H1 (cell line): ENCODE measurements around the gene ANXA8L1. TPM values are rescaled to one million over a fixed set of nuclear protein-coding genes. Genes with fewer than 3 reads are reported as not detected.
"Not testable (repeated sequence)": the region's sequence is repeated elsewhere in the genome, so short reads cannot be mapped to it uniquely, and the experiment has no call there.

Experiments
- CTCF ChIA-PET: fragments of 300-600 bp; sonication (Branson Sonifier 250); formaldehyde crosslinking; loops from one replicate; lab custom pipeline; 2021; ENCODE audit not compliant: partially characterized antibody; lab: Charles Lee
- POLR2A ChIA-PET: fragments of 300-600 bp; sonication (Branson Sonifier 250); formaldehyde crosslinking; loops from one replicate; lab custom pipeline; 2021; ENCODE audit warnings: inconsistent platforms; ENCODE audit not compliant: partially characterized antibody; lab: Charles Lee
- DNase-seq, 2 experiments: peaks; one replicate each; pipeline versions ENCODE4 v3.0.0 to v3.0.0-alpha.2; 2010 to 2022; ENCODE audit warnings: low spot score in 2 of 2, low read depth in 1 of 2, mixed read lengths in 1 of 2
- FAIRE-seq: peaks from 2 replicates; lab custom pipeline; 2011; peaks lifted over from hg19 to GRCh38; lab: Jason Lieb, UNC
- H2AFZ ChIP-seq: 2 replicates; pipeline ENCODE4 v1.8.1; 2012; ENCODE audit warnings: low read length, inconsistent platforms
- H2AK5ac ChIP-seq: 2 replicates; pipeline ENCODE4 v1.6.1; 2013; ENCODE audit warnings: low read depth, low read length
- H2BK120ac ChIP-seq: replicated peaks from 2 replicates; pipeline ENCODE3; 2013; ENCODE audit warnings: low read depth, low read length, inconsistent platforms
- H2BK12ac ChIP-seq: 2 replicates; pipeline ENCODE4 v1.6.1; 2013; ENCODE audit warnings: low read depth, low read length
- H2BK15ac ChIP-seq: 2 replicates; pipeline ENCODE4 v1.6.1; 2013; ENCODE audit warnings: low read length
- H2BK20ac ChIP-seq: 2 replicates; pipeline ENCODE4 v1.6.1; 2013; ENCODE audit warnings: low read length
- H2BK5ac ChIP-seq: 2 replicates; pipeline ENCODE4 v1.6.1; 2013; ENCODE audit warnings: low read depth, low read length
- H3K14ac ChIP-seq: 2 replicates; pipeline ENCODE4 v1.6.1; 2013; ENCODE audit warnings: inconsistent platforms; ENCODE audit not compliant: insufficient read length
- H3K18ac ChIP-seq: 2 replicates; pipeline ENCODE4 v1.6.1; 2013; ENCODE audit warnings: low read length; ENCODE audit errors: extremely low read depth
- H3K23ac ChIP-seq: 2 replicates; pipeline ENCODE4 v1.6.1; 2013; ENCODE audit warnings: inconsistent platforms; ENCODE audit not compliant: insufficient read length
- H3K23me2 ChIP-seq: 2 replicates; pipeline ENCODE4 v1.6.1; 2013; ENCODE audit warnings: low read depth, low read length
- H3K27ac ChIP-seq: 2 replicates; pipeline ENCODE4 v1.6.1; 2011; ENCODE audit warnings: low read depth, low read length, inconsistent platforms
- H3K27me3 ChIP-seq, 4 experiments: replicated peaks in 1 of 4; 1 replicate in 1 of 4; 2 replicates in 3 of 4; pipeline versions ENCODE4 v1.6.1 to v1.8.1; 2011 to 2013; ENCODE audit warnings: low read length in 3 of 4, mild to moderate bottlenecking in 3 of 4, inconsistent platforms in 2 of 4, mixed read lengths in 2 of 4, moderate library complexity in 1 of 4; ENCODE audit not compliant: control insufficient read depth in 3 of 4, insufficient read depth in 3 of 4; ENCODE audit errors: extremely low read depth in 1 of 4
- H3K36me3 ChIP-seq, 4 experiments: 2 replicates each; pipeline versions ENCODE4 v1.6.1 to v1.8.1; 2011 to 2013; ENCODE audit warnings: mild to moderate bottlenecking in 4 of 4, low read length in 3 of 4, moderate library complexity in 2 of 4, control low read depth in 1 of 4, inconsistent platforms in 1 of 4; ENCODE audit not compliant: insufficient read depth in 4 of 4, control insufficient read depth in 2 of 4
- H3K4ac ChIP-seq: replicated peaks from 2 replicates; pipeline ENCODE3; 2013; ENCODE audit warnings: low read length, low read depth, mixed read lengths, inconsistent platforms; ENCODE audit not compliant: insufficient read length
- H3K4me1 ChIP-seq, 4 experiments: replicated peaks in 1 of 4; 1 replicate in 1 of 4; 2 replicates in 3 of 4; pipeline versions ENCODE4 v1.6.1 to v1.8.1; 2011 to 2013; ENCODE audit warnings: low read length in 3 of 4, inconsistent platforms in 2 of 4, mixed read lengths in 1 of 4; ENCODE audit not compliant: insufficient read depth in 4 of 4, control insufficient read depth in 3 of 4
- H3K4me2 ChIP-seq, 2 experiments: 2 replicates each; pipeline versions ENCODE4 v1.6.1 to v1.8.1; 2011 to 2013; ENCODE audit warnings: low read depth in 2 of 2, low read length in 2 of 2, control low read depth in 1 of 2, inconsistent platforms in 1 of 2, mild to moderate bottlenecking in 1 of 2; ENCODE audit not compliant: insufficient read depth in 1 of 2
- H3K4me3 ChIP-seq, 4 experiments: fragments of 200-600, 300-600 bp in 1 of 4; sonication (generic), shearing (Covaris generic), sonication (Bioruptor Twin) in 1 of 4; 2 replicates each; pipeline versions ENCODE4 v1.5.1 to v1.8.1; 2011 to 2016; ENCODE audit warnings: low read length in 4 of 4, low read depth in 3 of 4, control low read depth in 2 of 4, inconsistent platforms in 2 of 4, mild to moderate bottlenecking in 2 of 4, mixed read lengths in 1 of 4, moderate library complexity in 1 of 4; ENCODE audit not compliant: insufficient read depth in 2 of 4; ENCODE audit errors: extremely low read depth in 1 of 4
- H3K56ac ChIP-seq: replicated peaks from 2 replicates; pipeline ENCODE3; 2013; ENCODE audit warnings: low read depth, mild to moderate bottlenecking, mixed read lengths, low read length, inconsistent platforms; ENCODE audit not compliant: insufficient read length
- H3K79me1 ChIP-seq: 2 replicates; pipeline ENCODE4 v1.6.1; 2013; ENCODE audit warnings: low read depth, low read length, control low read depth
- H3K79me2 ChIP-seq, 2 experiments: 2 replicates each; pipeline versions ENCODE4 v1.6.1 to v1.8.1; 2012 to 2013; ENCODE audit warnings: low read length in 2 of 2, mild to moderate bottlenecking in 2 of 2, inconsistent platforms in 1 of 2; ENCODE audit not compliant: insufficient read depth in 2 of 2, control insufficient read depth in 1 of 2
- H3K9ac ChIP-seq, 4 experiments: replicated peaks in 1 of 4; 1 replicate in 1 of 4; 2 replicates in 3 of 4; pipeline versions ENCODE4 v1.6.1 to v1.8.1; 2011 to 2013; ENCODE audit warnings: low read depth in 3 of 4, low read length in 3 of 4, control low read depth in 2 of 4, mild to moderate bottlenecking in 2 of 4, moderate library complexity in 2 of 4, inconsistent platforms in 1 of 4; ENCODE audit errors: extremely low read depth in 1 of 4
- H3K9me3 ChIP-seq, 2 experiments: 2 replicates each; pipeline versions ENCODE4 v1.6.1 to v1.8.1; 2012 to 2013; ENCODE audit warnings: mild to moderate bottlenecking in 2 of 2, moderate library complexity in 2 of 2, control low read depth in 1 of 2, inconsistent platforms in 1 of 2, low read depth in 1 of 2, low read length in 1 of 2, mixed read lengths in 1 of 2; ENCODE audit not compliant: insufficient read depth in 2 of 2
- H4K20me1 ChIP-seq, 2 experiments: replicated peaks in 1 of 2; 2 replicates each; pipeline versions ENCODE3 to v1.8.1; 2011 to 2013; ENCODE audit warnings: inconsistent platforms in 2 of 2, low read length in 2 of 2, mild to moderate bottlenecking in 1 of 2; ENCODE audit not compliant: insufficient read depth in 2 of 2, control insufficient read depth in 1 of 2
- H4K5ac ChIP-seq: 2 replicates; pipeline ENCODE4 v1.6.1; 2013; ENCODE audit warnings: low read length, low read depth, mixed read lengths, inconsistent platforms; ENCODE audit not compliant: insufficient read length
- H4K8ac ChIP-seq: 2 replicates; pipeline ENCODE4 v1.8.0; 2013; ENCODE audit warnings: mild to moderate bottlenecking, moderate library complexity, low read length, inconsistent platforms; ENCODE audit not compliant: insufficient read depth; ENCODE audit errors: extremely low read depth
- H4K91ac ChIP-seq: replicated peaks from 2 replicates; pipeline ENCODE3; 2013; ENCODE audit warnings: low read length, mixed read lengths, inconsistent platforms; ENCODE audit not compliant: insufficient read length
- WGBS, 2 experiments: shearing (Covaris generic) in 1 of 2; methylation state at CpG; one replicate each; pipeline versions ENCODE4 v1.1.6 to v1.1.7; 2013 to 2015; ENCODE audit warnings: low lambda C conversion rate in 2 of 2, mixed read lengths in 2 of 2, inconsistent platforms in 1 of 2, low coverage in 1 of 2, missing lambda C conversion rate in 1 of 2; ENCODE audit not compliant: insufficient replicate concordance in 2 of 2, insufficient coverage in 1 of 2, insufficient read length in 1 of 2; ENCODE audit errors: extremely low coverage in 1 of 2, missing lambda C conversion rate in 1 of 2; 5-methylcytosine and 5-hydroxymethylcytosine counted together
- polyA plus RNA-seq, 7 experiments: library from polyadenylated mRNA; depleted of rRNA in 3 of 7; stranded (reverse) in 5 of 7; unstranded in 2 of 7; fragments of >200 nt in 5 of 7; fragments of 200-250 nt in 2 of 7; gene quantifications; 1 replicate in 5 of 7; 2 replicates in 1 of 7; 4 replicates in 1 of 7; pipeline versions ENCODE4 v1.2.1 to v1.2.3, GENCODE V29; 2011 to 2013; ENCODE audit warnings: missing spikeins in 2 of 7, mixed read lengths in 2 of 7
- total RNA-seq: library from RNA; stranded (reverse); fragmentation: NEBNext Ultra II Directional; extraction: Animal tissue kit (Norgen Biotek cat#: 25700); gene quantifications from 2 replicates; pipeline ENCODE4 v1.2.1, GENCODE V29; 2021

Gene ANXA8L1
- total and polyA plus RNA-seq, 2 of the 8 experiments (the other 6 are each of a cell fraction or from before 2014, with no cell fraction given), result not detected

GRCh38 chr10:46397767-46398166 is 22.2 kb downstream of the ANXA8L1 start:
- H2AFZ ChIP-seq, H2BK15ac ChIP-seq, H3K9me3 ChIP-seq, H3K56ac ChIP-seq, H3K4me1 ChIP-seq, H2AK5ac ChIP-seq, H3K79me2 ChIP-seq, H3K27me3 ChIP-seq, H4K91ac ChIP-seq, H4K8ac ChIP-seq, H3K27ac ChIP-seq, POLR2A ChIA-PET, H3K18ac ChIP-seq, H4K5ac ChIP-seq, H2BK5ac ChIP-seq, H3K36me3 ChIP-seq, H3K9ac ChIP-seq, H2BK120ac ChIP-seq, H3K14ac ChIP-seq, H2BK20ac ChIP-seq, H3K4ac ChIP-seq, CTCF ChIA-PET, H2BK12ac ChIP-seq, H3K79me1 ChIP-seq, FAIRE-seq, H3K4me3 ChIP-seq, H3K23ac ChIP-seq, H3K23me2 ChIP-seq, H4K20me1 ChIP-seq: not testable (repeated sequence)
- peak overlapping the region; percentile 46 to 57 for H3K4me2 ChIP-seq
- DNase-seq, result peak in 1 of 2 experiments; percentile 69
- 32% methylated on average over 9 of the region's 14 CpGs; no CpG with 5 or more reads in 1 of the 2 experiments for WGBS, 2 experiments
